ENCODE data around the gene METRNL. TPM values are rescaled to one million over a fixed set of nuclear protein-coding genes. Genes with fewer than 3 reads are reported as not detected.

Gene METRNL, protein sequence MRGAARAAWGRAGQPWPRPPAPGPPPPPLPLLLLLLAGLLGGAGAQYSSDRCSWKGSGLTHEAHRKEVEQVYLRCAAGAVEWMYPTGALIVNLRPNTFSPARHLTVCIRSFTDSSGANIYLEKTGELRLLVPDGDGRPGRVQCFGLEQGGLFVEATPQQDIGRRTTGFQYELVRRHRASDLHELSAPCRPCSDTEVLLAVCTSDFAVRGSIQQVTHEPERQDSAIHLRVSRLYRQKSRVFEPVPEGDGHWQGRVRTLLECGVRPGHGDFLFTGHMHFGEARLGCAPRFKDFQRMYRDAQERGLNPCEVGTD
- 51.5 and 73.3 TPM in 2 replicates for total RNA-seq

GRCh38 chr17:83079352-83079747 lies at the start of gene METRNL:
TSS of gene METRNL (plus strand) at chr17:83079609. CDS start at chr17:83079816, 207 bp downstream.

Other genes with a start within 250 kb of the METRNL start
- not detected in 2 replicates for gene ZNF750, start 239.6 kb upstream of the METRNL start, total RNA-seq

Measured in cardiac atrium fibroblast (primary cell).